Measurements from ENCODE around the gene EEF1E1.

DNA sequence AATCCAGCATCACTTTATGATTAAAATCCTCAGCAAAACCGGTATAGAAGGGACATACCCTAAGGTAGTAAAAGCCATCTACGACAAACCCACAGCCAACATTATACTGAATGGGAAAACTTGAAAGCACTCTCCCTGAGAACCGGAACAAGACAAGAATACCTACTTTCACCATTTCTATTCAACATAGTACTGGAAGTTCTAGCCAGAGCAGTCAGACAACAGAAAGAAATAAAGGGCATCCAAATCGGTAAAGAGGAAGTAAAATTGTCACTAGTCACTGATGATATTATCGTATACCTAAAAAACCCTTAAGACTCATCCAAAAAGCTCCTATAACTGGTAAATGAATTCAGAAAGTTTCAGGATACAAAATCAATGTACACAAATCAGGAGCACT lies 71.4 kb downstream of the EEF1E1 start:
- TF ChIP-seq, protein P1, sequence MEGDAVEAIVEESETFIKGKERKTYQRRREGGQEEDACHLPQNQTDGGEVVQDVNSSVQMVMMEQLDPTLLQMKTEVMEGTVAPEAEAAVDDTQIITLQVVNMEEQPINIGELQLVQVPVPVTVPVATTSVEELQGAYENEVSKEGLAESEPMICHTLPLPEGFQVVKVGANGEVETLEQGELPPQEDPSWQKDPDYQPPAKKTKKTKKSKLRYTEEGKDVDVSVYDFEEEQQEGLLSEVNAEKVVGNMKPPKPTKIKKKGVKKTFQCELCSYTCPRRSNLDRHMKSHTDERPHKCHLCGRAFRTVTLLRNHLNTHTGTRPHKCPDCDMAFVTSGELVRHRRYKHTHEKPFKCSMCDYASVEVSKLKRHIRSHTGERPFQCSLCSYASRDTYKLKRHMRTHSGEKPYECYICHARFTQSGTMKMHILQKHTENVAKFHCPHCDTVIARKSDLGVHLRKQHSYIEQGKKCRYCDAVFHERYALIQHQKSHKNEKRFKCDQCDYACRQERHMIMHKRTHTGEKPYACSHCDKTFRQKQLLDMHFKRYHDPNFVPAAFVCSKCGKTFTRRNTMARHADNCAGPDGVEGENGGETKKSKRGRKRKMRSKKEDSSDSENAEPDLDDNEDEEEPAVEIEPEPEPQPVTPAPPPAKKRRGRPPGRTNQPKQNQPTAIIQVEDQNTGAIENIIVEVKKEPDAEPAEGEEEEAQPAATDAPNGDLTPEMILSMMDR (IDR thresholded peaks at IDR 0.05): no peak
- no peak for TF ChIP-seq POLR2A (IDR thresholded peaks at IDR 0.05)

Data from body of pancreas (tissue), 4 donors.